ENCODE data around the gene SEZ6L2. TPM values are rescaled to one million over a fixed set of nuclear protein-coding genes. Genes with fewer than 3 reads are reported as not detected.
A peak's percentile ranks its signal among the peaks of the same experiment; 100 is the strongest.

The SEZ6L2 gene
- total RNA-seq, 4 donors from 2014 or later = 0.33 to 1.5 (median 0.79) TPM

GRCh38 chr16:29831490-29831889 is 67.9 kb downstream of the SEZ6L2 start:
- H3K27ac ChIP-seq = no peak overlapping the region
- TF ChIP-seq CTCF (IDR thresholded peaks at IDR 0.05) = no peak
- no peak for TF ChIP-seq POLR2A (IDR thresholded peaks at IDR 0.05)
- no peak for DNase-seq
- no peaks in the 10 kb centered on the region for H3K27me3 ChIP-seq
- peaks cover 26 to 29% of the 10 kb centered on the region in 2 donors for H3K36me3 ChIP-seq
- no peak overlapping the region for H3K4me3 ChIP-seq (replicated peaks in 1 of 3)
- WGBS, 2 donors = 87 to 88% methylated on average over 2 of the region's 2 CpGs
- H3K9me3 ChIP-seq = no peaks in the 10 kb centered on the region
- H3K4me1 ChIP-seq = peaks cover 0 to 3% of the 10 kb centered on the region in 2 donors
- intact Hi-C loops (cut with DNase I) = loop anchor here (10.0 kb wide), 1 partner anchor 193 kb away; the partner anchor contains the start of gene C16orf92

- H3K27me3 ChIP-seq = no peaks in the 10 kb centered on the region
- 94 to 95% methylated on average over 11 of the region's 11 CpGs for WGBS, 2 donors
- peaks cover under 1 to 8% of the 10 kb centered on the region in 2 donors for H3K4me1 ChIP-seq
- TF ChIP-seq CTCF (IDR thresholded peaks at IDR 0.05) (no peak), POLR2A (IDR thresholded peaks at IDR 0.05) (no peak)
- H3K36me3 ChIP-seq = peaks cover 22 to 25% of the 10 kb centered on the region in 2 donors
- no peak overlapping the region for H3K4me3 ChIP-seq (replicated peaks in 1 of 3)
- intact Hi-C loops (cut with DNase I) = loop anchor here (10.0 kb wide), 1 partner anchor 194 kb away; the partner anchor contains the start of gene C16orf92
- no peak for DNase-seq
- H3K27ac ChIP-seq = no peak overlapping the region
- H3K9me3 ChIP-seq = no peaks in the 10 kb centered on the region
These were observed 68.6 kb downstream of the SEZ6L2 start for GRCh38 chr16:29830774-29831173.

- no peak for DNase-seq
- Histone ChIP-seq H3K4me3 (replicated peaks in 1 of 3) (no peak overlapping the region), H3K27ac (peak overlapping the region in 2 of 3 donors; percentile 62), H3K9me3 (no peaks in the 10 kb centered on the region), H3K36me3 (peaks cover 1 to 5% of the 10 kb centered on the region in 2 donors), H3K27me3 (no peaks in the 10 kb centered on the region), H3K4me1 (peaks cover 26 to 53% of the 10 kb centered on the region in 2 donors)
- 93 to 97% methylated on average over 8 of the region's 8 CpGs for WGBS, 2 donors
- intact Hi-C loops (cut with DNase I) = no loop called here
- TF ChIP-seq POLR2A (IDR thresholded peaks at IDR 0.05) (no peak), CTCF (IDR thresholded peaks at IDR 0.05) (no peak)
These were observed 73.0 kb downstream of the SEZ6L2 start for GRCh38 chr16:29826342-29826695.

- intact Hi-C loops (cut with DNase I) = no loop called here
- Histone ChIP-seq H3K4me3 (replicated peaks in 1 of 3) (no peak overlapping the region), H3K27ac (peak overlapping the region; percentile 4 to 62 (median 62)), H3K4me1 (peaks cover 28 to 55% of the 10 kb centered on the region in 2 donors), H3K27me3 (no peaks in the 10 kb centered on the region), H3K9me3 (no peaks in the 10 kb centered on the region), H3K36me3 (no peaks in the 10 kb centered on the region)
- TF ChIP-seq CTCF (IDR thresholded peaks at IDR 0.05) = no peak
- TF ChIP-seq POLR2A (IDR thresholded peaks at IDR 0.05) = no peak
- 68 to 76% methylated on average over 9 to 10 of the region's 10 CpGs for WGBS, 2 donors
- no peak for DNase-seq
These were observed 74.0 kb downstream of the SEZ6L2 start for GRCh38 chr16:29825145-29826044.

GRCh38 chr16:29824589-29825144 is 74.7 kb downstream of the SEZ6L2 start:
- H3K9me3 ChIP-seq = no peaks in the 10 kb centered on the region
- no peaks in the 10 kb centered on the region for H3K27me3 ChIP-seq
- intact Hi-C loops (cut with DNase I) = no loop called here
- H3K36me3 ChIP-seq = no peaks in the 10 kb centered on the region
- peaks cover 33 to 60% of the 10 kb centered on the region in 2 donors for H3K4me1 ChIP-seq
- no peak overlapping the region for H3K4me3 ChIP-seq (replicated peaks in 1 of 3)
- WGBS, 2 donors = 24 to 29% methylated on average over 7 of the region's 7 CpGs
- no peak for TF ChIP-seq POLR2A (IDR thresholded peaks at IDR 0.05)
- TF ChIP-seq CTCF (IDR thresholded peaks at IDR 0.05) = no peak
- peak overlapping the region; percentile 4 to 62 (median 62) for H3K27ac ChIP-seq
- DNase-seq = no peak

Measured in thyroid gland (tissue), 4 donors.